HG03432 (cell line): ENCODE data around the gene ATP5F1C.
"Not testable (repeated sequence)": the region's sequence is repeated elsewhere in the genome, so short reads cannot be mapped to it uniquely, and the experiment has no call there.

Experiments
- ATAC-seq: cut with Tn5 transposase; IDR thresholded peaks from one replicate; pipeline ENCODE4 v1.9.1; 2021; ENCODE audit warnings: mild to moderate bottlenecking, moderate library complexity; ENCODE audit not compliant: unreplicated experiment

The ATP5F1C gene

DNA sequence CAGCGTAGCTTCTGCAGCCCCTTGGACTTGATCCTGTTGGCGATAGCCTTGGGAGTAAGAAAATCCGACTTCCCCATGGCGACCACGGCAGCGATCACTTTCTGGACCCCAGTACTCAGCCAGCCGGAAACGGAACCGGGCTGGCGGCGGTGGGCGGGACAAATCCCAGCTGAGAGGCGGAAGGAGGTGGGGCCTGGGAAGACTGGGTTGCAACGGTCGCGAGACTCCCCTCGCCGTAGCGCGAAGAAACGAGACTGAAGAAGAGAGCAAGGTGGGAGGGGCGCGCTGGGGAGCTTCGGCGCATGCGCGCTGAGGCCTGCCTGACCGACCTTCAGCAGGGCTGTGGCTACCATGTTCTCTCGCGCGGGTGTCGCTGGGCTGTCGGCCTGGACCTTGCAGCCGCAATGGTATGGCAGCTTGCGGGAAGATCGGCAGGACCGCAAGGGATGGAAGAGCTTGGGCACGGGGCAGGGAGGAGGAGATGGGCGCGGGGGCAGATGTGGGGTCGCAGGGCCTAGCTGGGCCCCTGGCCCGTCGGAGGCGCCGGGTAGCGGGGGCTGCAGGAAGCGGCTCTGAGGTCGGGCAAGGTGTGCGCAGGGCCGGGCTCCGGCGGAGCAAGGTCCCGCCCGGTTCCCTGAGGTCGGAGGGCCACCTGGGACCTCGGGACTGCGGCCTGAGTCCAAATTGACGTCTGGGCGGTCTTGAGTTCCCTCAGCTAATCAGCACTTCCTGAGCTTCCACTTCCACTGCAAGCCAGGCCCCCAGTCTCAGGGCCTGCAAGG, at the start of gene ATP5F1C, which contains the start of gene KIN:
ATP5F1C (plus strand) TSS at position 321 of the 782 bp plus-strand sequence; CDS start at position 352, 31 bp downstream.
KIN (minus strand) TSS at position 137 of the 782 bp plus-strand sequence; CDS start at position 77, 60 bp downstream.
- peak; percentile 96 for ATAC-seq

DNA sequence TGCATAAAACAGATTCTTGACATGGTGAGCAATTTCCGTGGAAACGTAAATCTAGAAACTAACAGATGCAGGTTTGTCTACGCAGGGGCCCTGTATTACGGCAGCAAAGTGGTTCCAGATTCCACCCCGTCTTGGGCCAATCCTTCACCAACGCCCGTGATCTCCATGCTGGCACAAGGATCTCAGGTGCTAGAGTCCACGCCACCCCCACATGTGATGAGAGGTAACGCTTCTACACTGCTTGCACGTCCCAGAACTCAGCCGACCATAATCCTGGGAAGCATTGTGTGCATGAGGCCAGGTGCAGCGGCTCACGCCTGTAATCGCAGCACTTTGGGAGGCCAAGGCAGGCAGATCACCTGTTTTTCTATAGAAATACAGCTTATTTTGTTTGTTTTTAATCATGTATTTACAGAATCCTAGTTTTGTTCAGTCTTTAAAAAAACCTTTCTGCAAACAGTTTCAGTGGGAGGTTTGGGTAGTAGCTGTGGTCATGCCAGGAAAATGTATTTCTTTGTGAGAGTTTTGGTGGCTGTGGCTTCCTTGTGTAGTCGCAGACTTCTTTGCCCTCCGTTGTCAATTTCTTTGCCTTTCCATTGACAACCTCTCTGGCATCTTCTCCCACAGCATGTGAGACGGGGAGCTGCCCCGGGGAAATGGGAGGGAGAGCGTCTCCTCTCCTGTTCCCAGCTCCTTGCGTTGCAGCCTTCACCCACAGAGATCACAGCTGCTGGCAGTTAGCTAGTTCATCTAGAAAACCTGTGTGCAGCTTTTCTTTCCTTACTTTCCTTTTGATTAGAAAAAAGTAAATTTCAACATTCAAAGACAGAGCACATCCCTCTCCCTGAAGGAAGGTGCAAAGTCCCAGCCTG, 49.2 kb upstream of the ATP5F1C start:
- no peak for ATAC-seq

DNA sequence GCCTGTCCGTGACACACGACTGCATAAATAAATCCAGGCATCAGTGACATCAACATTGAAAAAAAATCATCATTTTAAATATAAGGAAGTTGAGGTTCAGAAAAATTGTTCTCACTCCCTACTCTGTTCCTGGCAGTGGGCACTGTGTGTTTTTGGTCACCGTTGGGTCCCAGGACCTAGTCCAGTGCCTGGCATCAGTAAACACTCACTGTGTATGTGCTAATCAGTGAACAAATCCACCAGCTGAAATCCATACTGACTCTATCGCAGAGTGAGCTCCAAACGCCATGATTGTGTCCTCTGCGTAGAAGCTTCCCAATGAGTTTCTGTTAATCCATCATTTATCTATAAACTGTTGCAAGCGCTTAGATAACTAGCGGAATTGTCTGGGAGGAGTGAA, 43.7 kb upstream of the ATP5F1C start:
- ATAC-seq, result no peak

DNA sequence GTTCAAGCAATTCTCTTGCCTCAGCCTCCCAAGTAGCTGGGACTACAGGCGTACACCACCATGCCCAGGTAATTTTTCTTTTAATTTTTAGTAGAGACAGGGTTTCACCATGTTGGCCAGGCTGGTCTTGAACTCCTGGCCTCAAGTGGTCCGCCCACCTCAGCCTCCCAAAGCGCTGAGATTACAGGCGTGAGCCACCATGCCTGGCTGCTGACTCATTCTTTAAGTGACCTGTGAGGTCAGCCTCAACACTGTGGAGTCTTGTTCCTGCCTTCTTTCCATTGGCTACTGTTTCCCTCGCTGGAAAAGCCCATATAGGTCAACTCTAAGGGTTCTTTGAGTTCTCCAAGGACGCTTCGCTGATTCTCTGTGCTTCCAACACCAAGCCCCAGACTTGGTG, 39.3 kb upstream of the ATP5F1C start:
- ATAC-seq, result not testable (repeated sequence)

DNA sequence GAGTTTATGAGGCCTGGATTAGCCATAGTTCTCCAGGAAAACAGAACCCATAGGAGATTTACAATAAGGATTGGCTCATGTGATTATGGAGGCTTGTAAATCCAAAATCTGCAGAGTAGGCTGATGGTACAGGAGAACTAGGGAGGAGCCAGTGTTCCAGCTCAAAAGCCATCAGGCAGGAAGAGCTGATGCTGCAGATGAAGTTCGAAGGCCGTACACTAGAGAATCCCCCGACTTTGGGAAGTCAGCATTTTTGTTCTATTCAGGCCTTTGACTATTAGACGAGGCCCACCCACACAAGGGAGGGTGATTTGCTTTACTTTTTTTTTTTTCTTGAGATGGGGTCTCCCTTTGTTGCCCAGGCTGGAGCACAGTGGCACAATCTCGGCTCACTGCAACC, 37.8 kb upstream of the ATP5F1C start:
- no peak for ATAC-seq

DNA sequence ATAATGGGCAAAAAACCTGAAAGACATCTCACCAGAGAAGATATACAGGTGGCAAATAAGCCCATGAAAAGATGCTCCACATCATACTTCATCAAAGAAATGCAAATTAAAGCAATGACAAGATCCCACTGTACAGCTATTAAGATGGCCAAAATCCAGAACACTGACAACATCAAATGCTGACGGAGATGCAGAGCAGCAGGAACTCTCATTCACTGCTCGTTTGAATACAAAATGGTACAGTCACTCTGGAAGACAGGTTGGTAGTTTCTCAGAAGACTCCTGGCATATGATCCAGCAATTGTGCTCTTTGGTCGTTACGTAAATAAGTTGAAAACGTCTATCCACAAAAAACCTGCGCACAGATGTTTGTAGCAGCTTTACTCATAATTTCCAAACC, 35.7 kb upstream of the ATP5F1C start:
- ATAC-seq, result no peak

DNA sequence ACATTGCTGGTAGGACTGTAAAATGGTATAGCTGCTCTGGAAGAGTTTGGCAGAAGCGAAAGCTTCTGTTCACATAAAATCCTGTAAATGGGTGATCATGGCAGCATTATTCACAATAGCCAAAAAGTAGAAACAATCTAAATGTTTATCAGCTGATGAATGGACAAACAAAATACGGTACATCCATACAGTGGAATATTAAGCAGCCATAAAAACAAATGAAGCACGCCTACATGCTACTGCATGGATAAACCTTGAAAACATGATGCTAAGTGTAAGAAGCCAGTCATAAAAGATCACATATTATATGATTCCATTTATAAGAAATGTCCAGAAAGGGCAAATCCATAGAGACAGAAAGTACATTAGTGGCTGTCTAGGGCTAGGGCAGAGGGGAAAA, 32.9 kb upstream of the ATP5F1C start:
- ATAC-seq, result no peak

DNA sequence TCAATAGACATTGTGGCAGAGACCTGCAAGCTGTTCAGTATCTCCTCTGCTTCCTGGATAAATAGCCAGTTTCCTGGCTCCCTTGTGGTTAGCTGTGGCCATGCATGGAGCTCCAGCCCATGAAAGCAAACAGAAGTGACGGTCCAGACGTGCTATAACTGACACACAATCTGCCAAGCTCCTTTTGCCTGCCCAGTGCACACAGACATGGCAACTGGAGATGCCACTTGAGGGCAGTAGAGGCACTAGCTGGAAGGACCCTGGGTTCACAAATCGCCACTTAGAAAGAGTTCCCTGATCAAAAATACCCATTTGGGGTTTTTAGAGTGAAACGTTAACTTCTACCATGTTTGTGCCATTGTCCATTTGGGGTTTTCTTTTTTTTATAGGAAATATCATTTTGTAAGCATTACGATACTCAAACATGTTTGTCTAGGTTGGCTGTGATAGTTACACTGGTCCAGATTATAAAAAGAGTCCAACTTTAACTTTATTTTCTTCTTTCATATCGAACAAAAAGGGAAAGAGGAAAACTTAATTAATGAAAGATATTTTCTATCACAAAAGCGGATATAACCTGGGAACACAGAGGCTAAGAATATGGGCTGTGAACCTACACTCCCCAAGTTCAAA, 31.5 kb upstream of the ATP5F1C start:
- ATAC-seq, result no peak

DNA sequence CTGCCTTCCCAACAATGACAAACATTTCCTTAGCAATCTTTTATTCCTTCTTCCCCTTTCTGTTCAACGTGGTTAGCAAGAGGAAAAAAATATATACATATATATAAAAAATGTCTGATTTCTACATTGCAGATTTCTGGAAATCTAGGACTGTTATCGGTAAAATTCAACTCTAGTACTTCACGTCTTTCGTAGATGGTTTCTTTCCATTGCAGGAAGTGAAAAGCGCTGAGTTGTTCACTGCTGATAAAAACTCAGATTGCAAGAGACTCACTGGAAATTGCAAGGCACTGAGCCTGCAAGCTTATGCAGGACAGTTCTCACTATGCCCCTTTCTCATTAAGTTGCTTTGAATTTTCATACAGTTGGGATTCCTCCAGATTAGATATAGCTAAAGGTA, 24.0 kb upstream of the ATP5F1C start:
- no peak for ATAC-seq

DNA sequence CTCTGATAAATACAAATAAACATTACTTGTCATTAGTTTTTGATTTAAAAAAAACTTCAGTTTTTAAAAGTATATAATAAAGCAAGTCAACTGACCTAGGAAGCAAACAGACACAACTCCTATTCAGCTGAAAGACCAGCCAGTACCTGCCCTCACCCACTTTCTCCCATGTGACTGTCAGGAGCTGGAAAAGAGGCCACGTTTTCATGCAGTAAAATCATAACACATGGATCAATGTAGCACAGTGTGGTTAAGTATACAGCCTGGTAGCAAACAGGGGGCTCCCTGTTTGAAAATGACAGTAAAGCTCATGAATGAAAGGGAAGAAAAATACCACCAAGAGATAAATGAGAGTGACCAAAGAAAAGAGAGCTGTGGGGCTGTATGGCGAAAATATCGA, 21.7 kb upstream of the ATP5F1C start:
- ATAC-seq, result no peak

DNA sequence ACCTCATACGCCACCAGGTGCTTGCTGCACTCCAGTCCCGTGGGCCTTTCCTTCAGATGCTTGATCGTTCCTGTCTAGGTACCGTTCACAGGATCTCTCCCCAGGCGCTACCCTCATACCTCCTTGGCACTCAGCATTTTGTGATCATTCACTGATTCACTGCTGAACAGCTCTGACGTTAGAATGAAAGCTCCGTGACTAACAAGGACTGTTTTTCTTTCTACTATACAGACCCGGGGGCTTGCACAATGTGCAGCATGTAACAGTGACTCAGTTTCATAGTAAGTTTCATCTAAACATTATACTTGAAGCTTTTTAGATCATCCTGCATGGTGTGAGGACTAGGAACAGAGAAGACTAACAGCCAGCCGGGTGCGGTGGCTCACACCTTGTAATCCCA, 20.8 kb upstream of the ATP5F1C start:
- no peak for ATAC-seq

DNA sequence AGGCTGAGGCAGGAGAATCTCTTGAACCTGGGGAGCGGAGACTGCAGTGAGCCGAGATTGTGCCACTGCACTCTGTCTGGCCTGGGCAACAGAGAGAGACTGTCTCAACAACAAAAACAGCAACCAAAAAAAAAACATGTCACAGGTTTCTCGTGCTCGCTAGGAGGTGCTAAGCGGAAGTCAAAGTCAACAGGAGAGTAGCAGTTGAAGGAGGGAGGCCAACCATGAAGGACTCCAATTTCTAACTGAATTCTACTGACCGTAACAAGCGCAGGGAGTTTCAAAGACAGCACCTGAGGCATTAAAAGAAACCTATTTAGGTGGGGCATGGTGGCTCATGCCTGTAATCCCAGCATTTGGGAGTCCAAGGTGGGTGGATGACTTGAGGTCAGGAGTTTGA, 19.6 kb upstream of the ATP5F1C start:
- no peak for ATAC-seq

DNA sequence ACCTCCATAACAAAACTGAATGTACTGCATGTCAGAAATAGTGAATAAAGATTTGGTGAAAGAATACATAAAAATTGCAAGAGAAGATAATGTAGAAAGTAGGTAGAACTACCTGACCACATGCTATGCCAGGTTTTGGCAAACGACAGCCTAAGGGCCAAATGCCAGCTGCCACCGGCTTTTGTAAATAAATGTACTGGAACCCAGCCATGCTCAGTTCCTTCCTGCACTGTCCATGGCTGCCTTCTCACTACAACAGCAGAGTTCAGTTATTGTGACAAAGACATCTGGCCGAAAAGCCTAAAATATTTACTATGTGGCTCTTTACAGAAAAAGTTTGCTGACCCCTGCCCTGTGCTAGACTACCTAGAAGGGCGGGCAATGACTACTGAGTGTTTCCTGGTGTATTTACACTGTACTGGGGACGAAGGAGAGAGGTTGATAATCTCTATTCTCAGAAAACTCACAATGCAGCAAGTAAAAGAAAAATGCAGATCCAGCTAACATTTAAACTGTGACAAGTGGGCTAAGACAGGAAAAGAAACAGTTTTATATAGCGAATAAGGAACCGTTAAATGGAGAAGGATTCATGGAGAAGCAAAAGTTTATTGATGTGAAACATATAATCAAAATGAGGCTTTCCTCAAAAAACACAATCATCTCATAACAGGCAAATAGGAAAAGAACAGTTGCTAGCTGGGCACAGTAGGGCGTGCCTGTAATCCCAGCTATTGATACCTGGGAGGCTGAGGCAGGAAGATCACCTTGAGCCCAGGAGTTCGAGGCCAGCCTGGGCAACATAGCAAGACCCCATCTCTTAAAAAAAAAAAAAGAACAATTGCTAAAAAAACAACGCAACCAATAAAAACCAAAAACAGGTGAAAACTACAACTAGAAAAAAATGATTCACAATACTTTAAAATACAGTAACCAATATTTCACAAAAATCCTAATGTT, 13.9 kb upstream of the ATP5F1C start:
- no peak for ATAC-seq

DNA sequence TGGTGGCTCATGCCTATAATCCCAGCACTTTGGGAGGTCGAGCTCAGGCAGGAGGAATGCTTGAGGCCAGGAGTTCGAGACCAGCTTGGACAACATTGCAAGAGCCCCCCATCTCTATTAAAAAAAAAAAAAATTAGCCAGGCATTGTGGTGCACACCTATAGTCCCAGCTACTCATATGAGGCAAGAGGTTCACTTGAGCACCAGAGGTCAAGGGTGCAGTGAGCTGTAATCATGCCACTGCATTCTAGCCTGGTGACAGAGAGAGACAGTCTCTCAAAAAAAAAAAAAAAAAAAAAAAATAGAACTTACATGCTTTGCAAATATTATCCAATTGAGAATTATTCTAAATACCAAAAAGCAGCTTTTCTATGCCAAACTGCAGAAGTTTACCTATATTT, 11.2 kb upstream of the ATP5F1C start:
- ATAC-seq, result no peak

DNA sequence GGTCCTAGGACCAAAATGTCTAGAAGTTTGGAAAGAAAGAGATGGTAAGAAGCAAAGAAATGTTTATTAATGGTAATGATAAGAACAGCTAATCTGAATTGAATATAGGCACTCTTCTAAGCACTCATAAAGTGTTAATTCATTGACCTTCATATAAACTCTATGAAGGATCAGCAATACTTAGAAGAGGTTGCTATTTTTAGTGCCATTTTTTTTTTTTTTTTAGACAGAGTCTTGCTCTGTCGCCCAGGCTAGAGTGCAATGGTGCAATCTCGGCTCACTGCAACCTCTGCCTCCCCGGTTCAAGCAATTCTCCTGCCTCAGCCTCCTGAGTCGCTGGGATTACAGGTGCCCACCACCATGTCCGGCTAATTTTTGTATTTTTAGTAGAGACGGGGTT, 5.8 kb upstream of the ATP5F1C start:
- ATAC-seq, result not testable (repeated sequence)

DNA sequence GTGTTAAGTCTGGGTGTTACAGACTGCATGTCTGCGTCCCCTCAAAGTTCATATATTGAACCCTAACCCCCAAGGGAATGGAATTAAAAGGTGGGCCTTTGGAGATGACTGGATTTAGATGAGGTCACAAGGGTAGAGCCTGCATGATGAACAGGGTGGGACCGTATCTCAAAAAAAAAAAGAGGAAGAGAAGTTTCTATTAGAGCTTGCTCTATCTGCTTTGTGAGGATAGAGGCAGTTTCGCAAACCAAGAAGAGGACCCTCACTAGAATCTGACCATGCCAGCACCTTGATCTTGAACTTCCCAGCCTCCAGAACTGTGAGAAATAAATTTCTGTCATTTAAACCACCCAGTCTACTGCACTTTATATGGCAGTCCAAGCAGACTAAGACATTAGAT, 1.5 kb upstream of the ATP5F1C start:
- ATAC-seq, result no peak

DNA sequence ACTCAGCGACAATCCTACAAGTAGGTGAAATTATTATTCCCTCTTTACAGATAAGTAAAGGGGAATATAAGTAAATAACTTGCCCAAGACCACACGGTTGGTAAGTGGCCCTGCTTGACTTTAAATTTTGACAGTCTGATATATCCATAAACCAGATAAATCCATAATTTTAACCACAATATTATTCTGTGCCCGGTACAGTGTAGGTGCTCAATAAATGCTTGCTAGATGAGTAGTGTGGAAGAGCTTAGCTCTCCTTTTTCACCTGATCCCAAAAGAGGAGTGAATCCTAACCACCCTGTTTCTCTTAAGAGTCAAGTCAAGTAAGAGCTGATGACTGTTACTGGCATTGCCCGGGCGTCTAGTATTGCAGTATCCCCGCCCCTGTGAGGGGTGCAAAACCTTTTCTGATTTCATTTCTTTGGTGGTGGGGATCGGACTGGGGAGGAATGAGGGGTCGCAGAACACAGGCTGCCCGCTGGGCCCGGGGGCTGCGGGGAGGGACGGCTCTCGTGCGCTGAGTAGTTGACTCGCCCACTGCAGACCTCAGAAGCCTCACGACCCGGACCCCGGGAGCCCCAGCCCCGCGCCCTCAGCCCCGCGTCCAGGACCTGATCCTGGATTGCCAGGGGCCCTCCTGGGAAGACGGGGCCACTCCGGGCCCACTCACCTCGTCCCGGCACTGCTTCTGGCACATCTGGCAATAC, 674 bp upstream of the ATP5F1C start:
- peak; percentile 20 for ATAC-seq

DNA sequence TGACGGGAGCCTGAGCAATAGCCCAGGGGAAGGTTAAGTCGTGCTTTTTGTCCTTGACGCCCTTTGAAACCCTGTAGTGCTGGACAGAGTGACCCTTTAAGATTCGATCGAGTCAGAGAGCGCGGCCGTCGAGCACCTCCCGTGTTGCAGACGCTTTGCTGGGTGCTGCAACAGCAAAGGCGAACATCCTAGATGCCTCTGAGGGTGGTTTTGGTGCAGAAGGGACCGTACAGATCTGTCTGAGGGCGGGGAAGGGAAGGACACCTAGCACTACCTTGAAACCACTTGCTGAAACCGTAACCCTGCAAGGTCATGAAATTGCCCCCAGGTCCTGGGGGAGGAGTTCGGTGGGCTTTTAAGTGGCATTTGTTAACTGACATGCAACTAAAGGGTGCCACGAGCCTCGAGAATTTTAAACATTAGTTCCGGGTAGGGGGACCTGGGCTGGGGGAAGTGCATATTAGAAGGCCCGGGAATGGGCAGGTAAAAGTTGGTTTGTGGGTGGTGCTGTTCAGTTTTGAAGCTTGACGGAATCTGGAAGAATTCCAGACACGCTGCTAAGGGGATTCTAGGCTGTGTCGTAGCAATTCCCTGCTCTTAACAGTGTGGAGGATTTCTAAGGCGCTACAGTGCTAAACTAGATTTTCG, 786 bp downstream of the ATP5F1C start:
- peak; percentile 14 for ATAC-seq

DNA sequence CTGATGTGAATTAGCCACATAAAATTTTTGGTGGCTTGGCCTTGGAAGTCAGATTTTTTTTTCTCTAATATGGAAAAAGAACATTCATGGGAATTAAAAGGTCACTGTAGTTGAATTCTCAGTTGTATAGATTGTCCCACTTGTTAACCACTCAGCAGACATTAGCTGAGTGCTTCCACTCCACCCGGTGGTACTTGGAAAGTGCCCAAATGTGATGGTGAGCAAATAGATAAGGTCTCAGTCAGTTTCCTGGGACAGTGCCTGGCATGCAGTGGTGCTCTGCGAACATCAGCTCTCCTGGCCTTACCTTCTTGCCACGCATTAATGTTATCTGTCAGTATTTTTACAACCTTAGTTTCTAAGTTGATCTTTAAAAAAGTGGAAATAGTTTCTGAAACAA, 1.4 kb downstream of the ATP5F1C start:
- ATAC-seq, result no peak
